ENCODE measurements around the gene SYNJ2. TPM values are rescaled to one million over a fixed set of nuclear protein-coding genes. Genes with fewer than 3 reads are reported as not detected.
"Not testable (repeated sequence)": the region's sequence is repeated elsewhere in the genome, so short reads cannot be mapped to it uniquely, and the experiment has no call there.

Gene SYNJ2
- total RNA-seq, 1 donor from 2014 or later, result 42.7 TPM

DNA sequence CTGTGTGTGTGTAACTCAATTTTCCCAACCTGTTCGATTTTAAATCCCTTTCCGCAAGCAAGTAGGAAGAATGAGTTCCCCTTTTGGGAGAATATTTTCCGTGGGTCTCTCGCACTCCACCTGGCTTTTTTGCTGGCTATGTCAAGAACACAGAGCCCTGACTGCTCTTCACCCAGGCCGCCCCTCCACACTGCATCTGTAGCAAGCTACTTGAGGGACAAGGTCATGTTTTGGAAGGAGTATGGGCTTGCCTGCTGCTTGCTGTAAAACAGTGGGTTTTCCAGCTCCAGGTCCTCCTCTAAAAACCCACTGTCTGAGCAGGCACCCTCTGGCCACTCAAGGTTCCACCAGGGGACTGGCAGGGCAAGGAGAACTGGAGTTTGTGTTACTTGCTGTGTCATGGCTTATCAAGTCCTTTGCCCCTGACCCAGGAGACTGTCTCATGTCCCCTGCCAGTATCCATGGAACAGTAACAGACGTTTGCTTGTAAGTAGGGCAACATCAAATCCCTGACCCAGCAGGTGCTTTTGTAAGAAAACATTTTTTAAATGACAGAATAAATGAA, 35.5 kb upstream of the SYNJ2 start:
- H3K4me3 Mint-ChIP-seq, result no peak overlapping the region
- peaks cover 70% of the 10 kb centered on the region for H3K36me3 Mint-ChIP-seq
- H3K27me3 Mint-ChIP-seq (ENCODE audit: low read depth), result no peaks in the 10 kb centered on the region
- H3K9me3 Mint-ChIP-seq, result peaks cover 31% of the 10 kb centered on the region
- DNase-seq (ENCODE audit: low spot score in 2 of 2, unreplicated experiment in 2 of 2), result no peak
- no peak for TF ChIP-seq CTCF (IDR thresholded peaks at IDR 0.05; ENCODE audit: unreplicated experiment)
- no peaks in the 10 kb centered on the region for H3K4me1 Mint-ChIP-seq
- no peak overlapping the region for H3K27ac Mint-ChIP-seq

GRCh38 chr6:157946865-157947532, 34.7 kb upstream of the SYNJ2 start:
- no peak for TF ChIP-seq CTCF (IDR thresholded peaks at IDR 0.05; ENCODE audit: unreplicated experiment)
- Mint-ChIP-seq H3K36me3 (peaks cover 68% of the 10 kb centered on the region), H3K27ac (no peak overlapping the region), H3K9me3 (peaks cover 33% of the 10 kb centered on the region), H3K27me3 (ENCODE audit: low read depth) (no peaks in the 10 kb centered on the region), H3K4me1 (no peaks in the 10 kb centered on the region), H3K4me3 (no peak overlapping the region)
- DNase-seq (ENCODE audit: low spot score in 2 of 2, unreplicated experiment in 2 of 2), result no peak

DNA sequence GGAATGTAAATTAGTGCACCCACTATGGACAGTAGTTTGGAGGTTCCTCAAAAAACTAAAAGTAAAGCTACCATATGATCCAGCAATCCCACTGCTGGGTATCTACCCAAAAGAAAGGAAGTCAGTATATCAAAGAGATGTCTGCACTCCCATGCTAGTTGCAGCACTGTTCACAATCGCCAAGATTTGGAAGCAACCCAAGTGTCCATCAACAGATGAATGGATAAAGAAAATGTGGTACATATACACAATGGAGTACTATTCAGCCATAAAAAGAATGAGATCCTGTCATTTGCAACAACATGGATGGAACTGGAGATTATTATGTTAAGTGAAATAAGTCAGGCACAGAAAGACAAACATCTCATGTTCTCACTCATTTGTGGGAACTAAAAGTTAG, 30.8 kb upstream of the SYNJ2 start:
- H3K4me3 Mint-ChIP-seq; H3K27ac Mint-ChIP-seq; H3K4me1 Mint-ChIP-seq; DNase-seq (ENCODE audit: low spot score in 2 of 2, unreplicated experiment in 2 of 2); H3K27me3 Mint-ChIP-seq (ENCODE audit: low read depth): not testable (repeated sequence)
- Mint-ChIP-seq H3K36me3 (peaks cover 38% of the 10 kb centered on the region), H3K9me3 (peaks cover 33% of the 10 kb centered on the region)

- DNase-seq (ENCODE audit: low spot score in 2 of 2, unreplicated experiment in 2 of 2), result no peak
- Mint-ChIP-seq H3K36me3 (peaks cover 28% of the 10 kb centered on the region), H3K27me3 (ENCODE audit: low read depth) (no peaks in the 10 kb centered on the region), H3K4me3 (no peak overlapping the region), H3K4me1 (no peaks in the 10 kb centered on the region), H3K9me3 (peaks cover 33% of the 10 kb centered on the region), H3K27ac (no peak overlapping the region)
- TF ChIP-seq CTCF (IDR thresholded peaks at IDR 0.05; ENCODE audit: unreplicated experiment), result no peak
These were observed 29.8 kb upstream of the SYNJ2 start for GRCh38 chr6:157951828-157952227.

GRCh38 chr6:157952861-157953351, 28.8 kb upstream of the SYNJ2 start:
- TF ChIP-seq CTCF (IDR thresholded peaks at IDR 0.05; ENCODE audit: unreplicated experiment), result no peak
- Mint-ChIP-seq H3K9me3 (peaks cover 36% of the 10 kb centered on the region), H3K4me3 (no peak overlapping the region), H3K27ac (no peak overlapping the region), H3K4me1 (no peaks in the 10 kb centered on the region), H3K27me3 (ENCODE audit: low read depth) (no peaks in the 10 kb centered on the region), H3K36me3 (peaks cover 19% of the 10 kb centered on the region)
- DNase-seq (ENCODE audit: low spot score in 2 of 2, unreplicated experiment in 2 of 2), result no peak

GRCh38 chr6:157953580-157954091, 28.0 kb upstream of the SYNJ2 start:
- Mint-ChIP-seq H3K36me3 (peaks cover 15% of the 10 kb centered on the region), H3K27me3 (ENCODE audit: low read depth) (no peaks in the 10 kb centered on the region), H3K27ac (peak overlapping the region; percentile 25), H3K4me1 (no peaks in the 10 kb centered on the region), H3K4me3 (no peak overlapping the region), H3K9me3 (peaks cover 34% of the 10 kb centered on the region)
- no peak for DNase-seq (ENCODE audit: low spot score in 2 of 2, unreplicated experiment in 2 of 2)
- no peak for TF ChIP-seq CTCF (IDR thresholded peaks at IDR 0.05; ENCODE audit: unreplicated experiment)

Measured in mesothelial cell of epicardium (in vitro differentiated cells).